ENCODE measurements around the gene ZNF804B. TPM values are rescaled to one million over a fixed set of nuclear protein-coding genes. Genes with fewer than 3 reads are reported as not detected.

The ZNF804B gene
- polyA plus RNA-seq: not detected

DNA sequence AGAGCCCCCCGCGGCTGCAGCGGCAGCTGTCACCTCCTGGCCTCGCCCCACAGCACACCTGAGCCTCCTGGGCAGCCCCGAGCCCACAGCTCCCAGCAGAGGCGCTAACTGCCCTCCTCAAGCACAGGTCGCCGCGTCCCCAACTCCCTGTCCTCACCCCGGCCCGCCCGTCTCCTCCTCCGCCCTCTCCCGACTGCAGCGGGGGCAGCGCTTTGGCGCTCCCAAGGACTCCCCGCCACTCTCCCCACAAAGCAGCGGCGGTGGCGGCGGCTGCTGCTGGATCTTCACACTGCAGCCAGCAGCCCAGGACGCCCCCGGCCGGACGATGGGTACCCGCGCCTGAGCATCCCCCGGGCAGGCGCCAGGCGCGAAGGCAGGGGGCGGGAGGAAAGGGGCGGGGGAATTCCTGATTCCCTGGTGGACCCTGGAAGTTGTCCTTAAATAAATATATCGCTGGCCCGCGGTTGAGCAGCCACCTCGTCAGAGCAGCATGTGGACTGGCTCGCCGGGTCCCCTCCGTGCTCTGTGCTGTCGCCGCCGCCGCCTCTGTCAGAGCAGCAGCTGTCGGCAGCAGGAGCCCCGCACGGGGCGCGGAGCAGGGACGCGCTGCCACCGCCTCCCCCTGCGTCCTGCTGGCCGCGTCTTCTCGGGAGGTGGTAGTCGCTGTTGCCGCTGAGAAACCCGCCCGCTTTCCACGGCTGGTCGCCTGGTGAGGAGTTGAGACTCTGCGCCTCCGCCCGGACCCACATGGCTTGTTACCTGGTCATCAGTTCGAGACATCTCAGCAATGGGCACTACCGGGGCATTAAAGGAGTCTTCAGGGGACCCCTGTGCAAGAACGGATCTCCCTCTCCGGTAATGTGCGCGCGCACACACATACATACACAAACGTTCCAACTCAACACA, at the start of gene ZNF804B:
Gene ZNF804B, plus strand, starts transcription at position 471 of the 906 bp plus-strand sequence. Its CDS starts 277 bp downstream, at position 748.
- no peak for DNase-seq
- peaks cover 0 to 31% (median 6%) of the 10 kb centered on the region in 6 donors for H3K9me3 Mint-ChIP-seq
- H3K36me3 Mint-ChIP-seq: no peaks in the 10 kb centered on the region

DNA sequence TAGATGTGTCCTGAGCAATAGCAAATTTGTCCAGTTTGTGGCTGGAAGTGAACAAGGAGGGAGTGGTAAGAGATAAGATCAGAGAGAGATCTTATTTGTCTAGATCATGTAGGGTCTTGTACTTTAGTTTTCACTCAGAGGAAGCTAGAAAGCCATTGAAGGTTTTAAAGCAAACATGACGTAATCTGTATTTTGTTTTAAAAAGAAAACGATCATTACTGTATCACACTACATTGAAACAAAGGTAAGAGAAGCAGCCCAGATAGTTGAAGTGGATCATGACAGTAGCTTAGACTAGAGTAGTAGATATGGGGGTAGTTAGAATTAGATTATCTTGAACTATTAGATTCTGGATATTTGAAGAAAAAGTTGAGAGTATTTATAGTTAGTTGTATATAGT, 23.6 kb upstream of the ZNF804B start:
- H3K4me3 Mint-ChIP-seq: no peak overlapping the region
- H3K9me3 Mint-ChIP-seq: peaks cover 3 to 31% (median 16%) of the 10 kb centered on the region in 6 donors

More for the DNA sequence above, at the start of gene ZNF804B:
- Mint-ChIP-seq H3K27ac (no peak within 1 kb of the TSS), H3K27me3 (ENCODE audit: low read depth in 3 of 3) (peaks cover 2 to 13% (median 10%) of the 10 kb centered on the region in 3 donors), H3K4me1 (no peaks in the 10 kb centered on the region), H3K4me3 (no peak within 1 kb of the TSS)

DNA sequence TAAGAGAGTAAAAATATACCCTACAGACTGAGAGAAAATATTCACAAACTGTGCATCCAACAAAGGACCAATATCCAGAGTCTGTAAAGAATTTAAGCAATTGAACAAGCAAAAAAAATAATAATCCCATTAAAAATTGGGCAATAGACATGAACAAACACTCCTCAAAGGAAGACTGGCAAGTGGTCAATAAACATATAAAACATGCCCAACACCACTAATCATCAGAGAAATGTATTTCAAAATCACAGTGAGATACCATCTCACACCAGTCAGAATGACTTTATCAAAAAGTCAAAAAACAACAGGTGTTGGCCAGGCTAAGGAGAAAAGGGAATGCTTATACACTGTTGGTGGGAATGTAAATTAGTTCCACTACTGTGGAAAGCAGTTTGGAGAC, 21.9 kb upstream of the ZNF804B start:
- H3K9me3 Mint-ChIP-seq: peaks cover 0 to 15% (median 10%) of the 10 kb centered on the region in 6 donors
- H3K36me3 Mint-ChIP-seq: no peaks in the 10 kb centered on the region
- H3K4me3 Mint-ChIP-seq: no peak overlapping the region
- H3K27ac Mint-ChIP-seq: no peak overlapping the region
- H3K27me3 Mint-ChIP-seq (ENCODE audit: low read depth in 3 of 3): peaks cover 0 to 4% (median 0%) of the 10 kb centered on the region in 3 donors
- no peaks in the 10 kb centered on the region for H3K4me1 Mint-ChIP-seq
- no peak for DNase-seq

More for the DNA sequence above, 23.6 kb upstream of the ZNF804B start:
- Mint-ChIP-seq H3K36me3 (no peaks in the 10 kb centered on the region), H3K27ac (no peak overlapping the region), H3K4me1 (no peaks in the 10 kb centered on the region), H3K27me3 (ENCODE audit: low read depth in 3 of 3) (no peaks in the 10 kb centered on the region)
- no peak for DNase-seq

GRCh38 chr7:88746126-88746525, 13.4 kb upstream of the ZNF804B start:
- no peaks in the 10 kb centered on the region for H3K4me1 Mint-ChIP-seq
- peaks cover 0 to 5% (median 2%) of the 10 kb centered on the region in 3 donors for H3K27me3 Mint-ChIP-seq (ENCODE audit: low read depth in 3 of 3)
- no peak for DNase-seq
- H3K9me3 Mint-ChIP-seq: peaks cover 0 to 17% (median 5%) of the 10 kb centered on the region in 6 donors
- H3K36me3 Mint-ChIP-seq: no peaks in the 10 kb centered on the region
- H3K4me3 Mint-ChIP-seq: no peak overlapping the region
- H3K27ac Mint-ChIP-seq: no peak overlapping the region

- H3K36me3 Mint-ChIP-seq: no peaks in the 10 kb centered on the region
- no peaks in the 10 kb centered on the region for H3K4me1 Mint-ChIP-seq
- peaks cover 0 to 39% (median 8%) of the 10 kb centered on the region in 6 donors for H3K9me3 Mint-ChIP-seq
- H3K27ac Mint-ChIP-seq: no peak overlapping the region
- peaks cover 2 to 13% (median 10%) of the 10 kb centered on the region in 3 donors for H3K27me3 Mint-ChIP-seq (ENCODE audit: low read depth in 3 of 3)
- no peak for DNase-seq
- H3K4me3 Mint-ChIP-seq: no peak overlapping the region
These were observed 2.7 kb upstream of the ZNF804B start for GRCh38 chr7:88756802-88757201.

DNA sequence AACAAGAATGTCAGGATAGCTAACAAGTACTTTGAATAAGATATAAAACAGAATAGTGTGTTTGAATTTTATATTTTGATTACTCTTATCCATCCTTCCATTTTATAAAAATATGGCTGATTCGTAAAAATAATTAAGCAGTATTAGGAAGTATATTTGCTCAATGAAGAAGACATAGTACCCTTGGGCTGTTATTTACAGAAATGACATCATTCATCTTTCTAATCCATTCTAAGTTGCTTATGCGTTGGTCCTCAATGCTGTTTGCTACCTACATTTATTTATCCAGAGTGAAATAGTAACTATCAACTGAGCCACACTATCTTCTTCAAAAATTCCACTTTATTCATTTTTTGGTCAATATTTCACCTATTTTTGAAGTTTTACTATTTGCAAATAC, 2.1 kb upstream of the ZNF804B start:
- H3K9me3 Mint-ChIP-seq: peaks cover 0 to 38% (median 8%) of the 10 kb centered on the region in 6 donors
- H3K36me3 Mint-ChIP-seq: no peaks in the 10 kb centered on the region
- H3K27me3 Mint-ChIP-seq (ENCODE audit: low read depth in 3 of 3): peaks cover 2 to 13% (median 10%) of the 10 kb centered on the region in 3 donors
- no peak overlapping the region for H3K4me3 Mint-ChIP-seq
- no peak overlapping the region for H3K27ac Mint-ChIP-seq
- no peak for DNase-seq
- H3K4me1 Mint-ChIP-seq: no peaks in the 10 kb centered on the region

DNA sequence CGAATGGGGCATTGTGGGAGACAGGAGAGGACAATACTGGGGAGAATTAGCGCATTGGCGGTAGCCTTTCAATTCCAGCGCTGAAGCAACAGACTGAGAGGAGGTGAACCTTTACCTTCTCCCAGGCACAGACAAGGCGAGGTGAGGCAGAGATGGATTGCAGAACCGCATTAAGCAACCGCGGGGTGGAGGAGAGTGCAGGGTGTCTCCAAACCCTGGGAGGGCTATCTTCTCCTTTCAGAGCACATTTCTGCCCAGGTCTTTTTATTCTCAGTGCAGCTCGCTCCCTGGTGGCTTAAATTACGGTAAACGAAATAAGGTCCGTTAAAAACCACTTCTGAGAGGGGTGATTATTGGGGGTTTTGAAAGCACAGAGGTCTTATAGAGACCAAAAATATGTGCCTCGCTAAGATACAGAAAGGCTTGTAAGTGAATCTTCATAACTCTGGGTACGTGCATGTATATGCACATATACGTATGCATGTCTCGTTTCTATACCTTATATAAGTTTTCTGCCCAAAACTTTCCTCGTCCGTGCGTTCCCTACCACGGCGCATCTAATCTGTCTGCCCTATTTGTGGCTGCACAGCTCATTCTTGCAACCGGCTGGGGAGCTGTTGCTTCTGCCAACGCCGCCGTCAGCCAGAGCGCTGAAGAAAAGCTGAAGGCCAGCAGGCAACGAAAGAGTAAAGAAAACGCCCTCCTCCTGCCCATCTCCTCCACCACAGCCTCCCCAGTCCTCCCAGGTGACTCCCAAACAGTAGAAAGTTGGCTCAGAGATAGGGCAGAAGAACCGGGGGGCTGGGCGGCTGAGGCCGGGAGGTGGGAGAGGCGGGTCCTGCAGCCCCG, 895 bp upstream of the ZNF804B start:
- Mint-ChIP-seq H3K27me3 (ENCODE audit: low read depth in 3 of 3) (peaks cover 2 to 13% (median 10%) of the 10 kb centered on the region in 3 donors), H3K9me3 (peaks cover 0 to 37% (median 8%) of the 10 kb centered on the region in 6 donors), H3K4me3 (no peak overlapping the region)

DNA sequence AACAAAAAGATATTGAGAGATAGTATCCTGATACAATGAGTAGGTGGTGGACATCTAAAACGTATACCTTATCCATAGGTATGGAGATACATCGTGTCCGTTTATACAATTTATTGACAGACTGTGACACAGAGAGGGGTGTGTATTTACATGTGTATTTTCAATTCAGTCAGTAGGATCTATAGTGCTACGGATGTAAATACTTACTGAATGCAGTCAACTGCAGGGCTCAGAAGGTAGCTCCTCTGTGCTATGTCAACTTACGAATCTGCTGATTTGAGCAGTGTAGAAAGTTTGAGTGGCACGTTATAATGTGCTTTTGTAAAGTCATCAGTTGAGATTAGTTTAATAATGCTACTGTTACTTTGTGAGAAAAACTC, 626 bp downstream of the ZNF804B start:
- H3K4me1 Mint-ChIP-seq: no peaks in the 10 kb centered on the region
- H3K27ac Mint-ChIP-seq: no peak overlapping the region
- H3K4me3 Mint-ChIP-seq: no peak overlapping the region
- H3K27me3 Mint-ChIP-seq (ENCODE audit: low read depth in 3 of 3): peaks cover 2 to 13% (median 10%) of the 10 kb centered on the region in 3 donors
- DNase-seq: no peak
- peaks cover 0 to 28% (median 6%) of the 10 kb centered on the region in 6 donors for H3K9me3 Mint-ChIP-seq
- H3K36me3 Mint-ChIP-seq: no peaks in the 10 kb centered on the region

More for the DNA sequence above, 895 bp upstream of the ZNF804B start:
- no peak overlapping the region for H3K27ac Mint-ChIP-seq
- no peaks in the 10 kb centered on the region for H3K4me1 Mint-ChIP-seq
- H3K36me3 Mint-ChIP-seq: no peaks in the 10 kb centered on the region
- no peak for DNase-seq

DNA sequence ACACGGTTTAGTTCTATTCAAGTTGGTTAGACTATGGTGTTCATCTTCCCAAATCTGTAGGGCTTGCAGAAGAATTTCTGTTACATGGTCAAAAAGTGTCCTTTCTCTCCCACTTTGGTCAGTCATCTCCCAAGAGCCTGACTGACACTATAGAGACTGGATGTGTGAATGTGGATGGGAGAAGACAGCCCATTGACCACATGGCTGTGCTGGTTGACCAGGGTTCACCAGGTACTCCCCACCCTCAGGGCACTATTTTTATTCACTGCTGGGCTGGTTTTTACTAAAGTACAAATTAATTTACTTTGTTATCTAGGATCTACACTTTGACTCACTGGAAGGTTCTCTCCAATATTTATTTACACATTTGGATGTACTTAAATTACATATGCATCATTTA, 2.3 kb downstream of the ZNF804B start:
- no peak overlapping the region for H3K27ac Mint-ChIP-seq
- DNase-seq: no peak
- peaks cover 2 to 11% (median 9%) of the 10 kb centered on the region in 3 donors for H3K27me3 Mint-ChIP-seq (ENCODE audit: low read depth in 3 of 3)
- H3K4me1 Mint-ChIP-seq: no peaks in the 10 kb centered on the region
- H3K9me3 Mint-ChIP-seq: peaks cover 0 to 18% (median 4%) of the 10 kb centered on the region in 6 donors
- H3K4me3 Mint-ChIP-seq: no peak overlapping the region
- H3K36me3 Mint-ChIP-seq: no peaks in the 10 kb centered on the region

DNA sequence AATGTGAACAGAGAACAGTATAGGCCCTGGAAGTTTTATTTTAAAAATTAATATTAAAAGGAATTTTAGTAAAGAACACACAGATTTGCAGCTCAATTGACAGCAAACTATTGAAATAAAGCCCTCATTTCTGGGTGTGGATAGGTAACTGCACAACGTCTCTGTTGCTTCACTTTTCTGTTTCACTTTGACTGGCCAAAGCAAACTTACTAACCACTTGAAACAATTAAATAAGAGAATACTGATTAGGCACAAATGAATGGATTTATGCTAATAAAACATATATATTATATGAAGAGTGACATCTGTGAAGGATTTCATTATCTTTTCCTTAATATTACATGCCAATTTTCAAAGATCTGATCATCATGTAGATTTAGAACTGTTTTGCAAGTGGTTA, 11.9 kb downstream of the ZNF804B start:
- no peak for DNase-seq
- no peaks in the 10 kb centered on the region for H3K36me3 Mint-ChIP-seq
- H3K4me3 Mint-ChIP-seq: no peak overlapping the region
- H3K9me3 Mint-ChIP-seq: peaks cover 3 to 19% (median 11%) of the 10 kb centered on the region in 6 donors
- no peak overlapping the region for H3K27ac Mint-ChIP-seq
- no peaks in the 10 kb centered on the region for H3K4me1 Mint-ChIP-seq
- peaks cover 0 to 2% (median 1%) of the 10 kb centered on the region in 3 donors for H3K27me3 Mint-ChIP-seq (ENCODE audit: low read depth in 3 of 3)

- Mint-ChIP-seq H3K4me1 (no peaks in the 10 kb centered on the region), H3K4me3 (no peak overlapping the region), H3K27me3 (ENCODE audit: low read depth in 3 of 3) (peaks cover 0 to 2% (median 1%) of the 10 kb centered on the region in 3 donors), H3K27ac (no peak overlapping the region), H3K36me3 (no peaks in the 10 kb centered on the region), H3K9me3 (peaks cover under 1 to 11% (median 5%) of the 10 kb centered on the region in 6 donors)
- no peak for DNase-seq
These were observed 13.3 kb downstream of the ZNF804B start for GRCh38 chr7:88772776-88773175.

- Mint-ChIP-seq H3K36me3 (no peaks in the 10 kb centered on the region), H3K4me1 (no peaks in the 10 kb centered on the region), H3K4me3 (no peak overlapping the region), H3K27ac (no peak overlapping the region), H3K27me3 (ENCODE audit: low read depth in 3 of 3) (peaks cover 0 to 2% (median 1%) of the 10 kb centered on the region in 3 donors), H3K9me3 (peaks cover 0 to 16% (median 6%) of the 10 kb centered on the region in 6 donors)
- no peak for DNase-seq
These were observed 16.3 kb downstream of the ZNF804B start for GRCh38 chr7:88775838-88776237.

DNA sequence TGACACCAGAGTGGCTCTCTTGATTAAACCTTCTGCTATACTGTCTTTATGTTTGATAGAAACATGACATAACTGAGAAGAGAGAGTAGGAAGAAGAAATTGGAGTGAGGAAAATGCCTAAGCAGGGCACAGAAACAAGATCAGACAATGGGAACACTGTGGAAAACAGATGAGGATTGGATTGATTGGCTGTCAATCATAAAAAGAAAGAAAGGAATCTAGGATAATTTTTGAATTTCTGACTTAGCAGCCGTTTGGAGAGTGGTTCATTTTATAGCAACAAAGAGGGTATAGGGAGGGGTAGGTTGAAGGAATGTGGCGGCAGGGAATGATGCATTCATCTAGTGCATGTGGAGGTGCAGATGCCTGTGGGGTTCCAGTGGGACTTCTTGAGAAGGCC, 28.3 kb downstream of the ZNF804B start:
- no peaks in the 10 kb centered on the region for H3K36me3 Mint-ChIP-seq
- H3K27ac Mint-ChIP-seq: no peak overlapping the region

More for the DNA sequence above, 28.3 kb downstream of the ZNF804B start:
- Mint-ChIP-seq H3K4me1 (no peaks in the 10 kb centered on the region), H3K4me3 (no peak overlapping the region), H3K27me3 (ENCODE audit: low read depth in 3 of 3) (no peaks in the 10 kb centered on the region), H3K9me3 (peaks cover 0 to 3% (median 0%) of the 10 kb centered on the region in 6 donors)
- DNase-seq: no peak
